NCI-H82 treated with DMSO at 0.1 percent for 48 hours (cell line): ENCODE data around the gene BOD1L1.

ENCODE experiments used
- DNase-seq: peaks from one replicate; lab custom pipeline; 2025; ENCODE audit not compliant: unreplicated experiment; lab: John Stamatoyannopoulos, UW

The BOD1L1 gene

GRCh38 chr4:13626492-13627177, 890 bp downstream of the BOD1L1 start:
- DNase-seq: no peak

- DNase-seq: no peak
Observed at GRCh38 chr4:13618212-13618806, 9.2 kb downstream of the BOD1L1 start.

GRCh38 chr4:13617801-13618200, 9.7 kb downstream of the BOD1L1 start:
- no peak for DNase-seq

GRCh38 chr4:13616597-13616996, 10.9 kb downstream of the BOD1L1 start:
- no peak for DNase-seq

- DNase-seq: no peak
Observed at GRCh38 chr4:13615161-13615560, 12.4 kb downstream of the BOD1L1 start.

- no peak for DNase-seq
Observed at GRCh38 chr4:13612569-13612968, 15.0 kb downstream of the BOD1L1 start.

- DNase-seq: no peak
Observed at GRCh38 chr4:13611283-13611842, 16.2 kb downstream of the BOD1L1 start.

GRCh38 chr4:13605330-13605729, 22.2 kb downstream of the BOD1L1 start:
- DNase-seq: no peak

GRCh38 chr4:13601848-13602247, 25.7 kb downstream of the BOD1L1 start:
- no peak for DNase-seq

GRCh38 chr4:13601048-13601447, 26.5 kb downstream of the BOD1L1 start:
- no peak for DNase-seq

- no peak for DNase-seq
Observed at GRCh38 chr4:13599159-13599558, 28.4 kb downstream of the BOD1L1 start.

GRCh38 chr4:13597604-13598003, 29.9 kb downstream of the BOD1L1 start:
- DNase-seq: no peak

- no peak for DNase-seq
Observed at GRCh38 chr4:13597141-13597540, 30.4 kb downstream of the BOD1L1 start.

GRCh38 chr4:13592220-13592619, 35.3 kb downstream of the BOD1L1 start:
- no peak for DNase-seq

GRCh38 chr4:13590766-13591165, 36.8 kb downstream of the BOD1L1 start:
- DNase-seq: no peak

GRCh38 chr4:13588954-13589353, 38.6 kb downstream of the BOD1L1 start:
- DNase-seq: no peak

GRCh38 chr4:13584481-13584880, 43.0 kb downstream of the BOD1L1 start:
- no peak for DNase-seq

GRCh38 chr4:13580036-13580435, 47.5 kb downstream of the BOD1L1 start:
- no peak for DNase-seq

- DNase-seq: no peak
Observed at GRCh38 chr4:13577660-13578059, 49.9 kb downstream of the BOD1L1 start.

GRCh38 chr4:13570916-13571315, 56.6 kb downstream of the BOD1L1 start:
- no peak for DNase-seq

GRCh38 chr4:13567125-13567524, 60.4 kb downstream of the BOD1L1 start:
- no peak for DNase-seq

GRCh38 chr4:13562876-13563275, 64.6 kb downstream of the BOD1L1 start:
- no peak for DNase-seq

GRCh38 chr4:13561673-13562072, 65.9 kb downstream of the BOD1L1 start:
- no peak for DNase-seq
